Esophagus muscularis mucosa (tissue), 4 donors: Measurements from ENCODE around the gene KNTC1. TPM values are rescaled to one million over a fixed set of nuclear protein-coding genes. Genes with fewer than 3 reads are reported as not detected.
"Not testable (repeated sequence)": the region's sequence is repeated elsewhere in the genome, so short reads cannot be mapped to it uniquely, and the experiment has no call there.

Experiments
- DNase-seq: peaks from one replicate; pipeline ENCODE4 v3.0.0-alpha.2; 2017; ENCODE audit errors: extremely low spot score
- H3K27ac ChIP-seq, 4 donors: fragments of 200-600 bp; sonication (generic); replicated peaks in 1 of 4; 1 replicate in 3 of 4; 2 replicates in 1 of 4; pipeline ENCODE4 v1.5.1; 2016 to 2019; ENCODE audit warnings: mild to moderate bottlenecking in 1 of 4
- H3K27me3 ChIP-seq, 4 donors: fragments of 200-600 bp; sonication (generic); one replicate each; pipeline versions ENCODE4 v1.5.1 to v1.6.0; 2016 to 2019
- H3K36me3 ChIP-seq, 4 donors: fragments of 200-600 bp; sonication (generic); one replicate each; pipeline ENCODE4 v1.5.1; 2016 to 2019
- H3K4me1 ChIP-seq, 4 donors: fragments of 200-600 bp; sonication (generic); one replicate each; pipeline ENCODE4 v1.5.1; 2016 to 2019
- H3K4me3 ChIP-seq, 4 donors: fragments of 200-600 bp; sonication (generic); 1 replicate in 2 of 4; 2 replicates in 2 of 4; pipeline ENCODE4 v1.5.1; 2016 to 2019; ENCODE audit warnings: mild to moderate bottlenecking in 4 of 4, moderate library complexity in 1 of 4
- H3K9me3 ChIP-seq, 4 donors: fragments of 200-600 bp; sonication (generic); 1 replicate in 3 of 4; 2 replicates in 1 of 4; pipeline ENCODE4 v1.5.1; 2016 to 2019
- CTCF ChIP-seq, 3 experiments: fragments of 200-600 bp in 2 of 3; fragments of 450-650 bp in 1 of 3; sonication (generic) in 2 of 3; IDR thresholded peaks; one replicate each; pipeline ENCODE4 v1.5.1; 2017 to 2019; ENCODE audit warnings: antibody characterized with exemption in 3 of 3, mild to moderate bottlenecking in 2 of 3, moderate library complexity in 1 of 3
- EP300 ChIP-seq: sonication (generic); formaldehyde crosslinking; IDR thresholded peaks from one replicate; pipeline ENCODE4 v1.6.1; 2017; ENCODE audit warnings: antibody characterized with exemption
- POLR2A ChIP-seq: fragments of 450-650 bp; IDR thresholded peaks from one replicate; pipeline ENCODE4 v1.6.1; 2017; ENCODE audit warnings: antibody characterized with exemption, moderate library complexity, mild to moderate bottlenecking, low read depth
- POLR2AphosphoS5 ChIP-seq, 2 donors: sonication (generic); formaldehyde crosslinking; IDR thresholded peaks; one replicate each; pipeline ENCODE4 v1.6.1; 2017; ENCODE audit warnings: antibody characterized with exemption in 2 of 2
- WGBS: methylation state at CpG from one replicate; pipeline ENCODE4 v1.1.5; 2018; 5-methylcytosine and 5-hydroxymethylcytosine counted together
- intact Hi-C: fragments of 100-400 bp; cut with DNase I; formaldehyde crosslinking; loops from one replicate; pipeline ENCODE4 v1.15.1; 2023
- total RNA-seq, 4 donors: library from RNA; depleted of rRNA; stranded (reverse); fragments of >200 nt; gene quantifications; one replicate each; pipeline versions ENCODE4 v1.1.0 to v1.2.1, GENCODE V29; 2016

Gene KNTC1
- total RNA-seq, 4 donors from 2014 or later = 4.3 to 11.2 (median 6.3) TPM

- H3K4me1 ChIP-seq = no peaks in the 10 kb centered on the region
- TF ChIP-seq CTCF (IDR thresholded peaks at IDR 0.05) = no peak
- TF ChIP-seq EP300 = no peak
- no peak for TF ChIP-seq POLR2AphosphoS5 (IDR thresholded peaks at IDR 0.05)
- no peak for TF ChIP-seq POLR2A
- H3K27me3 ChIP-seq = no peaks in the 10 kb centered on the region
- H3K36me3 ChIP-seq = peaks cover 0 to 55% (median 26%) of the 10 kb centered on the region in 4 donors
- DNase-seq = no peak
- no peaks in the 10 kb centered on the region for H3K9me3 ChIP-seq
- H3K4me3 ChIP-seq = no peak overlapping the region
- H3K27ac ChIP-seq = no peak overlapping the region
- intact Hi-C loops = no loop called here
- WGBS = 84% methylated on average over 3 of the region's 3 CpGs
These were observed 33.1 kb downstream of the KNTC1 start for GRCh38 chr12:122560138-122560537.

DNA sequence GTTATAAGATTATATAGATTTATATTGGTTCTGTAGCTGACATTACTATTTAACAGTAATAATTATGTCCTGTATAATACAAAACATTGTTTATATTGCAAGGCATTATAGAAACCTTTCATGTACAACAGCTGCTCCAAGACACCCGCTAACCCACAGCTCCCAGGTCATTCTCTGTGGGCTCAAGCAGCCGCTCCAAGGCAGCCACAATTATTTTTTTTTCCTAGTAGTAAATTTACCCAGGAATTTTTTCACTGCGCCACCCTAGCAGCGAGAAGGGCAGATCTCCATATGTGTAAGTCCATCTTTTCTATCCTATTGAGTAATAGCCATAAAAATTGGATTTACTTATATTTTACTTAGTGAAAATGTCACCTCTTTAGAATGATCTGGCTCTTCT lies 36.3 kb downstream of the KNTC1 start:
- Histone ChIP-seq H3K9me3 (no peaks in the 10 kb centered on the region), H3K27ac (no peak overlapping the region), H3K27me3 (no peaks in the 10 kb centered on the region), H3K4me1 (no peaks in the 10 kb centered on the region), H3K36me3 (peaks cover 0 to 35% (median 16%) of the 10 kb centered on the region in 4 donors), H3K4me3 (no peak overlapping the region)
- no peak for TF ChIP-seq POLR2A
- TF ChIP-seq CTCF (IDR thresholded peaks at IDR 0.05) = no peak
- TF ChIP-seq EP300 = no peak
- TF ChIP-seq POLR2AphosphoS5 (IDR thresholded peaks at IDR 0.05) = no peak
- peak; percentile 75 for DNase-seq
- WGBS = 96% methylated on average over 4 of the region's 4 CpGs
- intact Hi-C loops = no loop called here

GRCh38 chr12:122566816-122567215 lies 39.8 kb downstream of the KNTC1 start:
- H3K27me3 ChIP-seq, intact Hi-C loops, H3K4me1 ChIP-seq, H3K27ac ChIP-seq, H3K4me3 ChIP-seq, H3K9me3 ChIP-seq: not testable (repeated sequence)
- H3K36me3 ChIP-seq = peaks cover 0 to 51% (median 19%) of the 10 kb centered on the region in 4 donors
- WGBS = 96% methylated on average over 5 of the region's 5 CpGs
- DNase-seq = peak; percentile 70

- Histone ChIP-seq H3K27me3 (no peaks in the 10 kb centered on the region), H3K36me3 (peaks cover 0 to 53% (median 18%) of the 10 kb centered on the region in 4 donors), H3K4me3 (no peak overlapping the region), H3K27ac (no peak overlapping the region), H3K4me1 (no peaks in the 10 kb centered on the region), H3K9me3 (no peaks in the 10 kb centered on the region)
- TF ChIP-seq CTCF (IDR thresholded peaks at IDR 0.05) (no peak), POLR2AphosphoS5 (IDR thresholded peaks at IDR 0.05) (no peak), POLR2A (no peak), EP300 (no peak)
- 99% methylated on average over 5 of the region's 5 CpGs for WGBS
- DNase-seq = peak; percentile 62
- intact Hi-C loops = no loop called here
These were observed 42.2 kb downstream of the KNTC1 start for GRCh38 chr12:122569288-122569687.

DNA sequence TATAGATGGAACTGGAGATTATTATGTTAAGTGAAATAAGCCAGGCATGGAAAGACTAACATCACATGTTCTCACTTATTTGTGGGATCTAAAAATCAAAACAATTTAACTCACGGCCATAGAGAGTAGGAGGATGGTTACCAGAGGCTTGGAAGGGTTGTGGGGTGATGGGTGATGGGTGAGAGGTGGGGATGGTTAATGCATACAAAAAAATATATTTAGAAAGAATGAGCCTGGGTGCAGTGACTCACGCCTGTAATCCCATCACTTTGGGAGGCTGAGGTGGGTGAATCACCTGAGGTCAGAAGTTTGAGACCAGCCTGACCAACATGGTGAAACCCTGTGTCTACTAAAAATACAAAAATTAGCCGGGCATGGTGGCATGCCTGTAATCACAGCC lies 43.0 kb downstream of the KNTC1 start:
- intact Hi-C loops, H3K4me3 ChIP-seq, H3K27ac ChIP-seq, DNase-seq, H3K27me3 ChIP-seq, H3K9me3 ChIP-seq, H3K4me1 ChIP-seq: not testable (repeated sequence)
- H3K36me3 ChIP-seq = peaks cover 0 to 57% (median 21%) of the 10 kb centered on the region in 4 donors
- WGBS = 92% methylated on average over 3 of the region's 3 CpGs

GRCh38 chr12:122571821-122572220 lies 44.8 kb downstream of the KNTC1 start:
- Histone ChIP-seq H3K27me3 (no peaks in the 10 kb centered on the region), H3K9me3 (no peaks in the 10 kb centered on the region), H3K27ac (no peak overlapping the region), H3K4me1 (no peaks in the 10 kb centered on the region), H3K4me3 (no peak overlapping the region), H3K36me3 (peaks cover 3 to 75% (median 32%) of the 10 kb centered on the region in 4 donors)
- intact Hi-C loops = no loop called here
- no peak for TF ChIP-seq POLR2A
- no peak for TF ChIP-seq POLR2AphosphoS5 (IDR thresholded peaks at IDR 0.05)
- no peak for TF ChIP-seq CTCF (IDR thresholded peaks at IDR 0.05)
- no peak for TF ChIP-seq EP300
- 96% methylated on average over 6 of the region's 6 CpGs for WGBS
- DNase-seq = peak; percentile 37

DNA sequence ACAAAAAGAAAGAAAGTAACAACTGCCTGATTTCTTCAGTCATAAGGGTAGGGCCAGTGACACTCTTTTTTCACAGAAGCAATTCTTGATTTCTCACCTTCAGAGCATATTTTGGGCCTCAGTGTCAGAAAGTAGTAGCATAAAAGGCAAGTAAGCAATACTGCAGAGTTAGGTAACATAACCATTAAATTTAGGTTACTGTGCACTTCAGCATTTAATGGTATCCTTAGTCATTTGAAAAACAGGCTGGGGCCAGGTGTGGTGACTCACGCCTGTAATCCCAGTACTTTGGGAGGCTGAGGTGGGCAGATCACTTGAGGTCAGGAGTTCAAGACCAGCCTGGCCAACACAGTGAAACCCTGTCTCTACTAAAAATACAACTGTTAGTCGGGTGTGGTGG lies 56.2 kb downstream of the KNTC1 start:
- H3K4me1 ChIP-seq, H3K27ac ChIP-seq, H3K27me3 ChIP-seq, H3K9me3 ChIP-seq, H3K4me3 ChIP-seq, intact Hi-C loops: not testable (repeated sequence)
- H3K36me3 ChIP-seq = peaks cover 4 to 81% (median 19%) of the 10 kb centered on the region in 4 donors
- DNase-seq = peak; percentile 14
- WGBS = 89% methylated on average over 2 of the region's 2 CpGs
